SH-SY5Y (cell line): ENCODE measurements around the gene UBR4.

Experiments used
- GATA2 ChIP-seq: IDR thresholded peaks from 2 replicates; pipeline ENCODE4 v1.6.1; 2011; ENCODE audit warnings: mild to moderate bottlenecking, low read depth, low read length
- GATA3 ChIP-seq: IDR thresholded peaks from 2 replicates; pipeline ENCODE4 v1.6.1; 2011; ENCODE audit warnings: low read depth, mild to moderate bottlenecking, low read length, moderate library complexity

Gene UBR4

DNA sequence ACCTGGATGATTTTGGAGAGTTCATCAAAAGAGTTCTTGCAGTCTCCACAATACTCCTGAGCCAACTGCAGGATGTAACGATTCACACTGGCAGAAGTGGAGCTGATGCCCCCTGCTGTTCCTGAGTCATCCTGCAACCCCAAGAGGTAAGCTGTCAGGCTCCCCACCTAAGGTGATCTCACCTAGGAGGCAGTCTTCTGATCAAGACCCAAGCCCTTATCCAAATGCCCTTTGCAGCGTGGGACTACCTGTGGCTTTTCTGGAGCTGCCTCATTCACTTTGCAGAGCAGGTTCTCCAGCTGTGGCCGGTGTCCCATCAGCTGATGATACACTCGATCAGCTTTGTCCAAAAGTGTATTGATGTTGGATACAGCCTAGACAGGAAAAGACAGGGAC, 96.4 kb downstream of the UBR4 start:
- no peak for TF ChIP-seq GATA2
- no peak for TF ChIP-seq GATA3

DNA sequence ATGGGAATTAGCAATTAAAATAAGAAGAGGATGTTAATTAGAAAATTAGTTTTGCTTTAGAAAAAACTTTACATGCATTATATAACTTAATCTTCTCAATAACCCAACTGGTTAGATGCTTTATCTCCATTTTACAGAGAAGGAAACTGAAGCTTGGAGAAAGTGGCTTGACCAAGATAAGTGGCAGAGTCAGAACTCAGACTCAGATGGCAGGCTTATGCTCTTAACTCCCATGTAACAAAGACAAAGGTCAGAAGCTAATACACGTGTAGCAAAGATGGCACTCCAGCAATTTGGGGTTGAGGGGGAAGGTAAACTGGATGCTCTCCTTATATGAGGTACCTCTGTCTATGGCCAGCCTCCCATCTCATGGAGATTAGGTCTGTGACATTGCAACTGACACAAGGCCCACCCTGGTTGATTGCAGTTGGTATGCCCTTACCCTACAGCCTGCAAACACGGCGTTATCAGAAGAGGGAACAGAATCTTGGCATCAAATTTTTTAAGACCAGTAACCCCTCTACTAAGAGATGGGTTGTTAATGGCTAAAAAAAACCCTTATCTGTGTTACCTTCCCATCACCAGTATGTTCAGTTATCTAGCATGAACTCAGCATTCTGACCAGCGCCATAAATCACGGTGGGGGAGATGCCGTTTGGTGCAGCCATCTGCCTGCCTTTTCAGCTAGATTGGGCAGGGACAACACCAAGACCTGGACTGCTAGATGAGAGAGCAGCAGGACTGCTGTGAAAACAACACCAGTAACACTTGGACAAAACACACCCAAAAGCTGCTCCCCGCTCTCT, 97.0 kb downstream of the UBR4 start:
- no peak for TF ChIP-seq GATA3
- TF ChIP-seq GATA2, result no peak

DNA sequence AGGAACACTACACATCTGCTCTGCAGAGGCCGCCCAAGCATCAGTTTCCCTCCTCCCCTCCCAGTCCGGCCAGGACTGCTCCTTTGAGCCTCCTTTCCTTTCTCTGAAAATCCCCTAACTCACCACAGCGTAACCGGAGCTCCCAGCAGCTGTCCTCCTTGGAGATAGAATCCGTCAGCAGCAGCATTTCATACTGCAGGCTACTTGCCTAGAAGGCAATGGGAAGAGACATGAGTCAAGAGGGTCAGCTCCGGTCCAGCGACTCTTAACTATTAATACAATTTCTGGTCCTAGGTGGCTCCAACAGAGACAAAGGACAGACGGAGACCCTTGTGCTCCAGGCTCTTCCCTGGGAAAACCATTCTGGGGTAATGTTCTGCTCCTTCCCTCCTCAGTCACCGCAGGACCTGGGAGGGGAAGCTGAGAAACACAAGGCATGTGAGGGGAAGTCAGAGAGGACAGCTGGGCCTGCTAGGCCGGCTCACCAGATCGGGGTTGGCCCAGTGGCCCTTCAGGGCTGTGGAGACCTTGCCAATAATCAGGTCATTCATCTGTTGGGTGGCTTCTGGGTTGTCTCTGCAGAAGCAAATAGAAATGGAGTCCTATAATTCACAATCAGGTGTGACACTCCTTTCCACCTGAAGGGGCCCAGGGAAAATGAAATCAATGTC, 99.7 kb downstream of the UBR4 start:
- no peak for TF ChIP-seq GATA2
- TF ChIP-seq GATA3, result no peak

DNA sequence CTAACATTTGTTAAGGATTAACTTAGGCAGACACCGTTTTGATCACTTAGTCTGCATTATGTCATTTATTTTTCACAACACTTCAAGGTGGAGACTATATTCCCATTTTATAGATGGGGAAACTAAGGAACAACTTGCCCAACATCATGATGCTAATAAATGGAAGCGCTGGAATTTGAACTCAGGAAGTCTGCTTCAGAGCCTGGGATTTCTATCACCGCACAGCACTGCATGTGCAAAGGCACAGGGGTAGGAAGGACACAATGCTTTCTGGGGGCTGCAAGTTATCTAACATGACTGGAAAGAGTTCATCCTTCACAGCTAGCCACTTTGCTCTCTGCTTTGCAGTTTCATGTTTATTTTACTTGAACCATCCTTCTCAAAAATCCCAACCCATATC, 100.5 kb downstream of the UBR4 start:
- TF ChIP-seq GATA2 (no peak), GATA3 (no peak)

DNA sequence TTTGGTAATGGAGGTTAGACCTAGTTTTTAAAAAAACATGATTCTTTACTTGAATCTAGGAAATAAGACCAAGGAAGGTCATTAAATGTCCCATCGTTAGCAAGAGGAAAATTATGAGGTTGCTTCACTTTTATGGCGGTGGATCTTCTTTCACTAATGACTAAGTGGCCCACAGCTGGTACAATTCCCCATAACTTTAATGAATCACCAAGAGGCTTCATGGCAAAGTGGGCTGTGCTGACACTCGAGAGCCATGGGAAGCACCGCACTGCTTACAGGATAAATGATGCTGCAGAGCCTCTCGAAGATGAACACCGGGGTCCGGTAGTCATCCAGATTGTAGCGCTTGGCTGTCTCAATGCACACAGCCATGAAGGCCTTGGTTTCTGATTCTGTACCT, 108.8 kb downstream of the UBR4 start:
- TF ChIP-seq GATA3 (no peak), GATA2 (no peak)

DNA sequence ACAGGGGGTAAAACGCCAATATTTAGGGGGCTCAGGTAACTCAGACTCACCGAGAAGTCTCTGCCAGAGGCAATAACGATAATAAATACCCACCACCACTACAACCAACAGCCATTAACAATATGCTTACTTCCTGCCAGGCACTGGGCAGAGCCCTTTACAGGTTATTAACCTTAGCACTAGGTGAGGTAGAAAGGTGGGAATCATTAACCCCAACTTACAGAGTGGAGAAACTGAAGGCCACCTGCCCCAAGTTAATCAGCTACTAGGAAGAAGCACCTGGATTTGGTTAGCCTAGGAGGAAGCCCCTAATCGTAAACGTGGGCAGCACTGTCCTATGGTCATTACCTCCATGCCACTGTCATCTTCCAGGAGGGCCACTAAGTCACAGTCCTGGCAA, 110.0 kb downstream of the UBR4 start:
- TF ChIP-seq GATA2 (no peak), GATA3 (no peak)

DNA sequence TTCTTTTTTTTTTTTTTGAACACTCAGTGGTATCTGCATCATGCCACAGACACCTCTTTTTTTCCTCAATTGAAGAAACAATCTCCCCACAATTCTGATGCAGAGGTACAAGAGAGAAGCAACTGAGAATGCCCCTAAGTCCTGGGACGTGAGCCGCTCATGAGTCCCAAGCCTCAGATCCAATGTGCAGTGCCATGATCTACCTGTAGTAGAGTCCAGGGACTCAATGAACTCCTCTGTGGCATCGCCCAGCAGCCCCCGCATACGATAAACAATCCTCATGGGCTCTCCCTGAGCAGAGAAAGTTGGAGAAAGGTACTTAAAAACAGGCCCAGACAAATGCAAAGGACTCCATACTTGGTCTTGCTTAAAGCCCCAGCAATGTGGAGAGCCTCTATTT, 113.1 kb downstream of the UBR4 start:
- TF ChIP-seq GATA2, result no peak
- no peak for TF ChIP-seq GATA3

DNA sequence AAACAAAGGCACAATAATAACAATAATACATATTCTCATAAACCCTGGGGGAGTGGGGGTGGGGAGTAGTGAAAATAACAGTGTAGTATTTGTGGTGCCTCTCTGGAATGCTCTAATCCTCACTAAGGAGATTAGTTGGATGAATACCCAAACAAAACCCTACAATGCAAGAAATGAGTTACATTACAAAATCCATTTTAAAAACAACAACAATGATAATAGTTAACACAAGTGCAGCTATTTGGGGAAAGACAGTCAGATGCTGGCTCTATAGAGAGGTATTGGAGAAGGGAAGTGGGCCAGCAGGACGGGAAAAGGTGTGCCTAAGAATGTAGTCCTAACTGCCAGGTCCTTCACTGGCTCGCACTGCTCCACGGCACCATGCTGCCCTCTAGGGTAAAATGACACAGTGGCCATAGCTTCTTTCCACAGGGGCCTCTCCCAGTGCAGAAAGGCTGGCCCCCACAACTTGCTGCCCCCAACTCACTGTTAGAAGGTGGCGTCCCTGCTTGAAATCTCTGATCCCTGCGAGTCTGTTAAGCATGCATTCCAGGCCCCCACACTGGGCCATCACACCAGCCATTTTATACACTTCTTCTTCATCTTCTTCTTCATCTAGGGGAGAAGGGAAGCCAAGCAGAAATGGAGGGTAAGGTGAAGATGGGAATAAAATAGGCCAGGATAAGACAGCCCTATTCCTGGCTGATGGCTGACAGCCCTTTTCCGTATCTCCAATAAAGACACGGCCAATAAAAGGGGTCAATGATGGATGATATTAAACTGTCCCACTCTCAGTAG, 113.8 kb downstream of the UBR4 start:
- TF ChIP-seq GATA3 (no peak), GATA2 (no peak)

DNA sequence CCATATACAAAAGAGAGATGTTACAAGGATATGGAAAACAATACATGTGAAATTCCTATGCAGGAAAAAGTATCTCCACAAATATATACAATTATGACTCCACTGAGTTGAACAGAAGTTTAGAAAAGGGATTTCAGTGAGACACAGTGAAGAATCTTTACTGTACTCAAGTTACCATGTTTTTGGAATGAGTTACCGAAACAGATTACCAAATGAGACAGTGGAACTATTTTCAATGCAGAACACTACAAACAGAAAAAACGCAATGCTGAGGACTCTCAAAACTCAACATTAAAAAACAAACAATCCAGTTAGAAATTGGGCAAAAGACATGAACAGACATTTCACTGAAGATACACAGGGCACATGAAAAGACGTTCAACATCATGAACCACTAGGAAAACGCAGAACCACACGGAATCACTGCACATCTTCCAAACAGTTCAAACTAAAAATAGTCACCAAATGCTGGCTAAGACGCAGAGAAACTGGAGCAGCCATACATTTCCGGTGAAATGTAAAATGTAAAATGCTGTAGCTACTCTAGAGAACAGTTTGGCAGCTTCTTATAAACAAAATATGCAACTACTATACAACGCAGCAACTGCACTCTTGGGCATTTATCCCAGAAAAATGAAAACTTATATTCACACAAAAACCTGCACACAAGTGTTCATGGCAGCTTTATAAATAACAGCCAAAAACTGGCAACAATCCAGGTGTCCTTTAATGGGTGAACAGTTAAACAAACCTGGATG, 118.7 kb downstream of the UBR4 start:
- TF ChIP-seq GATA2 (no peak), GATA3 (no peak)

DNA sequence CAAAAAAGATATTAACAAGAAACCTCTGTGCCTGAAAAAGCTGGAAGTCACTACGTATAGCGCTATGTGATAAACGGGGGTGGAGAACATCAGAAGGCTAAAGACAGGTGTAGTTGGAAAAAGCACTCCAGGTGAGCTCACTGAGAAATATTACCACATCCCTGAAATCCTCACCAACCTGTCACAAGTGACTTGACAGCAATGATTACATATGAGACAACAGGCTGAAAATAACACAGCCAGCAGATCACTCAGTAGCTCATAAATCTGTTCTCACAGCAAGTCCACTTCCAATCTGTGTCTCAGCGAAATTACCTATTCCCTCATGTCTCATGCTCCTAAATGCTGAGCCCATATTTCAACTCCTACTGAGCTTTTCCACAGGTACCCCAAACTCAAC, 120.5 kb downstream of the UBR4 start:
- no peak for TF ChIP-seq GATA2
- TF ChIP-seq GATA3, result no peak

DNA sequence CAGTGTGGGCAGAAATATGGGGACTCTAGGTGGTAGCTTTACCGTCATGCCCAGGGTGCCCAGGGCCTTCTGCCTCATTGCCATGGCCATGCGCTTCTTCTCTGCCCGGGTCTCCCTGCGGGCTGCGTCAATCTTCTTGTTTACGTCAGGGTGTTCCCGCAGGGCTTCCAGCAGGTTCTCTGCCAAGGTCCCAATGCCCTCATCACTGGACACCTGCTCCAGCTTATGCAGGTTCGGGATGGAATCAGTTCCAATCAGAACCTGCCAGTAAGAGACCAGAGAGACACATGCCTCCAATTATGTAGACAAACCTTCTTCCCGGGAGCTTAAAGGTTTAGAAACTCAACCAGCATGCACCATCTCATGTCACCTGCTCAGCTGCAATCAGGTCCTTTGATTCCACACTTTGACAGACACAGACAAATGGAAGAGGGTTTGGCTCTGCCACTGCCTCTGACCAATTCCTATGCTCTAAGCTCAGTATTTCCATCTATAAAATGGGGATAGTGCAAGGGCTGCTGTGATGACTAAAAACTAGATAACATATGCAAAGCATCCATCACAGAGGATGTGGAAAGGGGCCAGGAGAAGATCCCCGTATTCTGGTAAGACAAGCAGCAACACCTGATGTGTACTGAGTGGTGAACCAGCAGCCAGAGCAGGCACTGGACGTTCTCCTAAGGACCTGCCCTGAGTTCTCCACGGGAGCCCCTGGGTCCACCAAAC, 121.2 kb downstream of the UBR4 start:
- TF ChIP-seq GATA3 (no peak), GATA2 (no peak)

DNA sequence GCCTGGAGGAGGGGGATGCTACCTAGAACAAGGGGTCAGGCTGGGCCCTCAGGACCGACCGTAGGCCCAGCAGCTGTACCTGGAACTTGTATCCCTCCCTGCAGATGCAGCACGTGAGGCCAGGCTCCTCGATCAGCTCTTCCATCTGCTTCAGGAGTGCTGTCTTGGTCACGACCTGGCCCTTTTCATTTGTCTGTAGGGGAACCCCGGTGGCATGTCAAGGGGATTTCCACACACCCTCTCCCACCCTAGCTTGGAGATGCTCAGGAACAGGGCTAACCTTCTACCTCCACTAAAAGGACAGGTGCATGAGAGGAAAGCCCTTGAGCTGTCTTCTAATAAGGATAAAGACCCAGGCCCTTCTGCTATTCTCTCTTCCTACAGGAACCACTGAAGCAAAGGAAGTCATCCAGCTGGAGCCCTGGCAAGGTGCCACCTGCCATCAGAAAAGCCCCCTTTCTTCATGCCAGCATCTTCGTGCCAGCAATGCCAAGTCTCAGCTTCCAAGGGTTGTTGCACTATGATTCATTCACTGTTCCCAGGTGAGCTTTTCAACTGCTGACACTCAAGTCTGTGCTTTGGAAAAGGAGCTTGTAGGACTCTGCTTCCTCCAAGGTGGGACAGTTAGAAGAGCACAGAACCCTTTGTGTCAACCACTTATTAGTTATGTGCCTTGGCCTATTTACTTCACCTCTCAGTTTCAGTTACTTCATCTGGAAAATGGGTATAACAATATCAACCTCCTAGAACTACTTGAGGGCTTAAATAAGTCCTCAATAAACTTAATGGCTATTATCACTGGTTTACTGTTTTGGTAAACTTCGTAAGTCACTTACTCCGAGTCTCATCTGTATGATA, 122.1 kb downstream of the UBR4 start:
- TF ChIP-seq GATA3 (no peak), GATA2 (no peak)
